Cerebellar nuclear complex (tissue), 1 donor: ENCODE data around the gene FGG.

Experiments
- DNase-seq, 2 experiments: peaks; one replicate each; lab custom pipeline; 2025; lab: John Stamatoyannopoulos, UW

Gene FGG

GRCh38 chr4:154585369-154586018 is 27.0 kb downstream of the FGG start:
- no peak for DNase-seq

GRCh38 chr4:154584259-154584658 is 28.2 kb downstream of the FGG start:
- DNase-seq = no peak

GRCh38 chr4:154583677-154584076 is 28.8 kb downstream of the FGG start:
- DNase-seq = no peak

GRCh38 chr4:154583230-154583629 is 29.2 kb downstream of the FGG start:
- no peak for DNase-seq

GRCh38 chr4:154582723-154583122 is 29.7 kb downstream of the FGG start:
- no peak for DNase-seq

- DNase-seq = no peak
Observed at GRCh38 chr4:154579927-154580326, 32.5 kb downstream of the FGG start.

GRCh38 chr4:154578919-154579318 is 33.5 kb downstream of the FGG start:
- DNase-seq = no peak

- DNase-seq = no peak
Observed at GRCh38 chr4:154577324-154577723, 35.1 kb downstream of the FGG start.

GRCh38 chr4:154574311-154574710 is 38.1 kb downstream of the FGG start:
- DNase-seq = no peak

GRCh38 chr4:154573190-154573870 is 39.1 kb downstream of the FGG start:
- no peak for DNase-seq

- no peak for DNase-seq
Observed at GRCh38 chr4:154569584-154569983, 42.9 kb downstream of the FGG start.

- DNase-seq = no peak
Observed at GRCh38 chr4:154569028-154569427, 43.4 kb downstream of the FGG start.

GRCh38 chr4:154566639-154567204 is 45.7 kb downstream of the FGG start:
- DNase-seq = no peak

GRCh38 chr4:154565704-154566103 is 46.8 kb downstream of the FGG start:
- DNase-seq = no peak

GRCh38 chr4:154564311-154564710 is 48.1 kb downstream of the FGG start:
- no peak for DNase-seq

- no peak for DNase-seq
Observed at GRCh38 chr4:154562697-154563254, 49.7 kb downstream of the FGG start, which contains the start of gene FGB. Gene FGB, plus strand, starts transcription at chr4:154563011. Its CDS starts 8 bp downstream, at chr4:154563019.

- DNase-seq = no peak
Observed at GRCh38 chr4:154560824-154561231, 51.6 kb downstream of the FGG start.

- DNase-seq = no peak
Observed at GRCh38 chr4:154560419-154560801, 52.0 kb downstream of the FGG start.

GRCh38 chr4:154559494-154560418 is 52.7 kb downstream of the FGG start:
- DNase-seq = no peak

GRCh38 chr4:154559141-154559493 is 53.3 kb downstream of the FGG start:
- DNase-seq = no peak
